22Rv1 (cell line): Measurements from ENCODE around the gene ALX4.

ENCODE experiments used
- ZFX ChIP-seq: fragments of 450-650 bp; IDR thresholded peaks from 2 replicates; pipeline ENCODE4 v1.6.1; 2017; ENCODE audit warnings: antibody characterized with exemption, borderline replicate concordance
- TF ChIP-seq, protein P1 (sequence below): fragments of 450-650 bp; IDR thresholded peaks from 2 replicates; pipeline ENCODE4 v1.5.1; 2017; ENCODE audit warnings: mild to moderate bottlenecking

- TF ChIP-seq, protein P1, sequence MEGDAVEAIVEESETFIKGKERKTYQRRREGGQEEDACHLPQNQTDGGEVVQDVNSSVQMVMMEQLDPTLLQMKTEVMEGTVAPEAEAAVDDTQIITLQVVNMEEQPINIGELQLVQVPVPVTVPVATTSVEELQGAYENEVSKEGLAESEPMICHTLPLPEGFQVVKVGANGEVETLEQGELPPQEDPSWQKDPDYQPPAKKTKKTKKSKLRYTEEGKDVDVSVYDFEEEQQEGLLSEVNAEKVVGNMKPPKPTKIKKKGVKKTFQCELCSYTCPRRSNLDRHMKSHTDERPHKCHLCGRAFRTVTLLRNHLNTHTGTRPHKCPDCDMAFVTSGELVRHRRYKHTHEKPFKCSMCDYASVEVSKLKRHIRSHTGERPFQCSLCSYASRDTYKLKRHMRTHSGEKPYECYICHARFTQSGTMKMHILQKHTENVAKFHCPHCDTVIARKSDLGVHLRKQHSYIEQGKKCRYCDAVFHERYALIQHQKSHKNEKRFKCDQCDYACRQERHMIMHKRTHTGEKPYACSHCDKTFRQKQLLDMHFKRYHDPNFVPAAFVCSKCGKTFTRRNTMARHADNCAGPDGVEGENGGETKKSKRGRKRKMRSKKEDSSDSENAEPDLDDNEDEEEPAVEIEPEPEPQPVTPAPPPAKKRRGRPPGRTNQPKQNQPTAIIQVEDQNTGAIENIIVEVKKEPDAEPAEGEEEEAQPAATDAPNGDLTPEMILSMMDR: no peak
- TF ChIP-seq ZFX: no peak
These were observed 38.2 kb upstream of the ALX4 start for GRCh38 chr11:44348114-44348513.
